GM18502 (cell line): ENCODE data around the gene TBC1D24.
A peak's percentile ranks its signal among the peaks of the same experiment; 100 is the strongest.
"Not testable (repeated sequence)": the region's sequence is repeated elsewhere in the genome, so short reads cannot be mapped to it uniquely, and the experiment has no call there.

Source experiments
- ATAC-seq: cut with Tn5 transposase; IDR thresholded peaks from one replicate; pipeline ENCODE4 v1.9.1; 2021; ENCODE audit warnings: mild to moderate bottlenecking; ENCODE audit not compliant: unreplicated experiment, poor library complexity

Gene TBC1D24

GRCh38 chr16:2468233-2468724 lies 6.6 kb upstream of the TBC1D24 start:
- ATAC-seq, result no peak

- no peak for ATAC-seq
These were observed 6.1 kb upstream of the TBC1D24 start for GRCh38 chr16:2468725-2469398.

- ATAC-seq, result no peak
These were observed 5.3 kb upstream of the TBC1D24 start for GRCh38 chr16:2469399-2470233.

- ATAC-seq, result no peak
These were observed 4.7 kb upstream of the TBC1D24 start for GRCh38 chr16:2470234-2470601.

GRCh38 chr16:2470603-2471015 lies 4.3 kb upstream of the TBC1D24 start:
- no peak for ATAC-seq

GRCh38 chr16:2471016-2471652 lies 3.8 kb upstream of the TBC1D24 start, which contains the start of gene NTN3:
Gene NTN3 (plus strand): TSS chr16:2471297. CDS start chr16:2471702, 405 bp downstream.
- ATAC-seq, result no peak

GRCh38 chr16:2471653-2472487 lies 3.1 kb upstream of the TBC1D24 start:
- ATAC-seq, result no peak

GRCh38 chr16:2472488-2472864 lies 2.5 kb upstream of the TBC1D24 start:
- no peak for ATAC-seq

- ATAC-seq, result no peak
These were observed 2.0 kb upstream of the TBC1D24 start for GRCh38 chr16:2472885-2473445.

GRCh38 chr16:2473446-2473926 lies 1.4 kb upstream of the TBC1D24 start:
- no peak for ATAC-seq

GRCh38 chr16:2473999-2474876 lies 689 bp upstream of the TBC1D24 start:
- ATAC-seq, result peak; percentile 33

GRCh38 chr16:2475413-2476344 lies 752 bp downstream of the TBC1D24 start:
- ATAC-seq, result peak; percentile 23

GRCh38 chr16:2476345-2476720 lies 1.4 kb downstream of the TBC1D24 start:
- no peak for ATAC-seq

GRCh38 chr16:2476741-2477140 lies 1.8 kb downstream of the TBC1D24 start:
- ATAC-seq, result no peak

- ATAC-seq, result no peak
These were observed 2.4 kb downstream of the TBC1D24 start for GRCh38 chr16:2477327-2477726.

GRCh38 chr16:2478279-2478678 lies 3.4 kb downstream of the TBC1D24 start:
- ATAC-seq, result no peak

GRCh38 chr16:2479996-2480395 lies 5.1 kb downstream of the TBC1D24 start:
- not testable (repeated sequence) for ATAC-seq

- ATAC-seq, result no peak
These were observed 6.0 kb downstream of the TBC1D24 start for GRCh38 chr16:2480948-2481347.
